Suprapubic skin (tissue), 4 donors: Measurements from ENCODE around the gene SIRPB2.

Source experiments
- EP300 ChIP-seq: sonication (generic); formaldehyde crosslinking; IDR thresholded peaks from one replicate; pipeline ENCODE4 v1.6.1; 2017; ENCODE audit warnings: antibody characterized with exemption
- POLR2A ChIP-seq, 2 donors: fragments of 450-650 bp; IDR thresholded peaks; one replicate each; pipeline ENCODE4 v1.6.1; 2017; ENCODE audit warnings: antibody characterized with exemption in 2 of 2, mild to moderate bottlenecking in 2 of 2, moderate library complexity in 2 of 2
- POLR2AphosphoS5 ChIP-seq, 3 donors: sonication (generic); formaldehyde crosslinking; IDR thresholded peaks; one replicate each; pipeline ENCODE4 v1.6.1; 2017; ENCODE audit warnings: antibody characterized with exemption in 3 of 3
- TF ChIP-seq, protein P1 (sequence below), 2 donors: fragments of 200-600 bp in 1 of 2; fragments of 450-650 bp in 1 of 2; sonication (generic) in 1 of 2; IDR thresholded peaks; one replicate each; pipeline ENCODE4 v1.5.1; 2016 to 2019; ENCODE audit warnings: antibody characterized with exemption in 2 of 2, mild to moderate bottlenecking in 1 of 2, moderate library complexity in 1 of 2

DNA sequence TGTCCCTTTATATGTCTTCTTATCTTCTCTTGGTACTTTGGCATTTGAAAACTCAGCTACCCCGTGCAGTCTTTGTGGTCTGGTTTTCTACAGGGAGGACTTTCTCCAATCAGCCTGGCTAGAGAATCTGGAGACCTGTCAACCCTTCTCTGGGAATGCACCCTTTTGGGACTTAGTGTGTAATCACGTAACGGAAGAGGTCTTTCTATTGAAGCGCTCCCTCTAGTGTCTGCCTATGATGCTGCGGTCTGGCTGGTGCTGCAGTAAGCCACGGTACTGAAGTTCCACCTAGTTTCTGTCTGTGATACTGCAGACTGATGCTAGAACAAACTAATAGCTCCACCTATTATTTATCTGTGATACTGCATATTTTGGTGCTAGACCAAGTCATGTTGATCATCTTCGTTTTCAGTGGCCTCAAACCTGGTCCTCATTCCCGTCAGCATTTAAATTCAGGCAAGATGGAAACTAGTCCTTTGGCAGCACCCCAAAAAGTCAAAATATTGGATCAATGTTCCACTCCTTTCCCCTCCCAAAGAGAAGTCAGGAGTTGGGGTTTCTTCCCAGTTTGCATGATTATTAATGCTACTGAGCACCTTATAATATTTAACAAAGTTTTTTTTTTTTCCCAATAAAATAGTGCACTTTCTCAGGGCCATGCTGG, 12.5 kb upstream of the SIRPB2 start:
- TF ChIP-seq, protein P1, sequence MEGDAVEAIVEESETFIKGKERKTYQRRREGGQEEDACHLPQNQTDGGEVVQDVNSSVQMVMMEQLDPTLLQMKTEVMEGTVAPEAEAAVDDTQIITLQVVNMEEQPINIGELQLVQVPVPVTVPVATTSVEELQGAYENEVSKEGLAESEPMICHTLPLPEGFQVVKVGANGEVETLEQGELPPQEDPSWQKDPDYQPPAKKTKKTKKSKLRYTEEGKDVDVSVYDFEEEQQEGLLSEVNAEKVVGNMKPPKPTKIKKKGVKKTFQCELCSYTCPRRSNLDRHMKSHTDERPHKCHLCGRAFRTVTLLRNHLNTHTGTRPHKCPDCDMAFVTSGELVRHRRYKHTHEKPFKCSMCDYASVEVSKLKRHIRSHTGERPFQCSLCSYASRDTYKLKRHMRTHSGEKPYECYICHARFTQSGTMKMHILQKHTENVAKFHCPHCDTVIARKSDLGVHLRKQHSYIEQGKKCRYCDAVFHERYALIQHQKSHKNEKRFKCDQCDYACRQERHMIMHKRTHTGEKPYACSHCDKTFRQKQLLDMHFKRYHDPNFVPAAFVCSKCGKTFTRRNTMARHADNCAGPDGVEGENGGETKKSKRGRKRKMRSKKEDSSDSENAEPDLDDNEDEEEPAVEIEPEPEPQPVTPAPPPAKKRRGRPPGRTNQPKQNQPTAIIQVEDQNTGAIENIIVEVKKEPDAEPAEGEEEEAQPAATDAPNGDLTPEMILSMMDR (IDR thresholded peaks at IDR 0.05): peak; percentile 93 to 96
- TF ChIP-seq POLR2A (IDR thresholded peaks at IDR 0.05) (no peak), POLR2AphosphoS5 (IDR thresholded peaks at IDR 0.05) (peak in 1 of 3 donors; percentile 16), EP300 (no peak)
